Progenitor cell of endocrine pancreas (in vitro differentiated cells): Measurements from ENCODE around the gene DGCR6L. TPM values are rescaled to one million over a fixed set of nuclear protein-coding genes. Genes with fewer than 3 reads are reported as not detected.
A peak's percentile ranks its signal among the peaks of the same experiment; 100 is the strongest.
"Not testable (repeated sequence)": the region's sequence is repeated elsewhere in the genome, so short reads cannot be mapped to it uniquely, and the experiment has no call there.

Source experiments
- DNase-seq: peaks from one replicate; pipeline ENCODE4 v3.0.0; 2021; ENCODE audit warnings: low spot score; ENCODE audit not compliant: unreplicated experiment
- H3K27ac Mint-ChIP-seq: 2 replicates; pipeline ENCODE4 v1.8.0; 2021; ENCODE audit warnings: mild to moderate bottlenecking, moderate library complexity, mixed read lengths
- H3K27me3 Mint-ChIP-seq: 2 replicates; pipeline ENCODE4 v1.8.0; 2021; ENCODE audit warnings: mixed read lengths
- H3K36me3 Mint-ChIP-seq: 2 replicates; pipeline ENCODE4 v1.8.0; 2022; ENCODE audit warnings: mixed read lengths; ENCODE audit not compliant: insufficient read depth
- H3K4me1 Mint-ChIP-seq: 2 replicates; pipeline ENCODE4 v1.8.0; 2021; ENCODE audit warnings: low read depth, mixed read lengths
- H3K4me3 Mint-ChIP-seq: 2 replicates; pipeline ENCODE4 v1.8.0; 2021; ENCODE audit warnings: low read depth, mild to moderate bottlenecking, moderate library complexity, mixed read lengths
- H3K9me3 Mint-ChIP-seq: 2 replicates; pipeline ENCODE4 v1.8.0; 2021; ENCODE audit warnings: low read depth, mixed read lengths
- long read RNA-seq: library from polyadenylated mRNA; unstranded; transcript quantifications from one replicate; pipeline ENCODE4 v2.0.0, GENCODE V29; 2020
- total RNA-seq: library from RNA; stranded (reverse); gene quantifications from 2 replicates; pipeline ENCODE4 v1.2.1, GENCODE V29; 2021
- TF ChIP-seq, protein P1 (sequence below): fragments of 200-600 bp; sonication (generic); IDR thresholded peaks from one replicate; pipeline ENCODE4 v1.5.0; 2021; ENCODE audit warnings: antibody characterized with exemption, mild to moderate bottlenecking; ENCODE audit not compliant: unreplicated experiment

DGCR6L gene
- total RNA-seq: 37.2 and 41.0 TPM in 2 replicates
- long read RNA-seq, transcript DGCR6L-201 (5 exons, 1,154 nt): major isoform, 17 of 19 reads
- long read RNA-seq, partial matches to known transcripts: 0 of 19 reads
- long read RNA-seq, other reads (novel, unspliced or antisense): 0 of 19 reads

DNA sequence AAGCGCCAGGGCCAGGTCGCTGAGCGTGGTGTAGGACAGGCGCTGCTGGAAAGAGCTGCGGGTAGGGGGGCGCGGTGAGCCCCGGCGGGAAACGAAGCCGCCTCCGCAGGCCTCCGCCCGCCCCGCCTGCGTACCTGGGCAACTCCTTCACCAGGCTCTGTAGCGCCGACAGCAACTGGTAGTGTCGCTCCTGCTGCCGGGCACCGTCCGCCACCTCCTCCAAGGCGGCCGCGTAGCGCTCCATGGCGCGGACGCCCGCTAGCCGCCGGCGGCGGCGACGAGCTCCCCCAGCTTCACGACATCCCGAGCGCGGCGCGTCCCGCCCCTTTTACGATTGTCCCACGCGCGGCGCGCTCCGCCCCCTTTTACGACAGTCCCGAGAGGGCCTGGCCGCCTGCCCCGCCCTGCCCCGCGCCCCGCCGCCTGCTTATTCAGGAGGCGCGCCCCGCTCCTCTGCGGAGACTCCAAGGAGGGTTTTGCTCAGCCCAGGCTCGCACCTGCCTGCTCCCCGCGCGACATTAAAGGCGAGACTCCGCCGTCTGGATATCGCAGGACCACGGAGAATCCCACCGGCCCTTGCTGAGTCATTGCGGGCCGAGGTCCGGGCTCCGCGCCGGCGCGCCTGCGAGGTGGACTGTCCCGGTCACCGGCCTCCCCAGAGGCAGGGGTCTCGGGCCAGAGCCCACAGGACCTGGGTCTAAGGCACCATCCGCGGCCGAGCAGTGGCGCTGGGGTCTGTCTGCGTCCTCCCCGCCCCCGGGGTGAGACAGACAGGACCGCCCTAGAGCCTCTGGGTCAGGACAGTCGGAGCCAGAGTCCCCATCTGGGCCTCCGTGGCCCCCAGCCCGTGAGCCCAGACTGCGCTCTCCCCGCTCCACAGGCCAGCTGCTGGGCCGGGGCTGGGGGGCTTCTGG, at the start of gene DGCR6L:
Gene DGCR6L (minus strand): TSS at position 316 of the 914 bp plus-strand sequence. CDS start 72 bp downstream, at position 244.
- Mint-ChIP-seq H3K27ac (peak within 1 kb of the TSS; percentile 95), H3K4me1 (peaks cover 14% of the 10 kb centered on the region), H3K4me3 (peak within 1 kb of the TSS; percentile 89), H3K9me3 (no peaks in the 10 kb centered on the region), H3K27me3 (no peaks in the 10 kb centered on the region), H3K36me3 (no peaks in the 10 kb centered on the region)
- peak; percentile 97 for DNase-seq
- TF ChIP-seq, protein P1, sequence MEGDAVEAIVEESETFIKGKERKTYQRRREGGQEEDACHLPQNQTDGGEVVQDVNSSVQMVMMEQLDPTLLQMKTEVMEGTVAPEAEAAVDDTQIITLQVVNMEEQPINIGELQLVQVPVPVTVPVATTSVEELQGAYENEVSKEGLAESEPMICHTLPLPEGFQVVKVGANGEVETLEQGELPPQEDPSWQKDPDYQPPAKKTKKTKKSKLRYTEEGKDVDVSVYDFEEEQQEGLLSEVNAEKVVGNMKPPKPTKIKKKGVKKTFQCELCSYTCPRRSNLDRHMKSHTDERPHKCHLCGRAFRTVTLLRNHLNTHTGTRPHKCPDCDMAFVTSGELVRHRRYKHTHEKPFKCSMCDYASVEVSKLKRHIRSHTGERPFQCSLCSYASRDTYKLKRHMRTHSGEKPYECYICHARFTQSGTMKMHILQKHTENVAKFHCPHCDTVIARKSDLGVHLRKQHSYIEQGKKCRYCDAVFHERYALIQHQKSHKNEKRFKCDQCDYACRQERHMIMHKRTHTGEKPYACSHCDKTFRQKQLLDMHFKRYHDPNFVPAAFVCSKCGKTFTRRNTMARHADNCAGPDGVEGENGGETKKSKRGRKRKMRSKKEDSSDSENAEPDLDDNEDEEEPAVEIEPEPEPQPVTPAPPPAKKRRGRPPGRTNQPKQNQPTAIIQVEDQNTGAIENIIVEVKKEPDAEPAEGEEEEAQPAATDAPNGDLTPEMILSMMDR: no peak

DNA sequence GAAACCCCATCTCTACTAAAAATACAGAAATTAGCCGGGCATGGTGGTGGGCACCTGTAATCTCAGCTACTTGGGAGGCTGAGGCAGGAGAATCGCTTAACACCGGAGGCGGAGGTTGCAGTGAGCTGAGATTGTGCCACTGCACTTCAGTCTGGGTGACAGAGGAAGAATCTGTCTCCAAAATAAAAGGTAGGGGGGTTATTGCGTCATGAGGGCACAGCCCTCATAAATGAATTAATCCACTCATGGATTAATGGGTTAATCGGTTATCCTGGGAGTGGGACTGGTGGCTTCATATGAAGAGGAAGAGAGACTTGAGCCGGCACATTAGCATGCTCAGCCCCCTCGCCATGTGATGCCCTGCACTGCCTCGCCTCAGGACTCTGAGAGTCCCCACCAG, 49.0 kb upstream of the DGCR6L start:
- H3K4me3 Mint-ChIP-seq, DNase-seq, H3K4me1 Mint-ChIP-seq, H3K9me3 Mint-ChIP-seq, H3K27me3 Mint-ChIP-seq, H3K36me3 Mint-ChIP-seq, H3K27ac Mint-ChIP-seq: not testable (repeated sequence)

DNA sequence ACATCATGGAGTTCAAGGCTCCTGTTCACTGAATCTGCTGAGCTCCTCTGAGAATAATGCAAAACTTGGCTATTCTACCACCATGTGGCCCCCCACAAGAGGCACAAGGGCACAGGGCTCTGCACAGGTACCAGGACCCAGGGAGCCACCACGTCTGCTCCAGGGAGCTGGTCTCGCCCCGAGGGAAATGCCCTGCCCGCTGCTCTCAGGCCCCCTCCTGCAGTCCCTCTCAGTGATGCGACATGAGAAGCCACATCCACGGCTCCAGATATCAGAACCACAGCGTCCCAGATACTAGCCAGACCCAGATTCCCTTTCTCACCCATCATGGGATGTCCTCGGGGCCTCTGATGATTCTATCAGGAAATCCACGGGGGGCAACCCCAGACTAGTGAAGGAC, 47.0 kb upstream of the DGCR6L start:
- not testable (repeated sequence) for H3K4me1 Mint-ChIP-seq, DNase-seq, H3K9me3 Mint-ChIP-seq, H3K36me3 Mint-ChIP-seq, H3K27ac Mint-ChIP-seq, H3K27me3 Mint-ChIP-seq, H3K4me3 Mint-ChIP-seq

DNA sequence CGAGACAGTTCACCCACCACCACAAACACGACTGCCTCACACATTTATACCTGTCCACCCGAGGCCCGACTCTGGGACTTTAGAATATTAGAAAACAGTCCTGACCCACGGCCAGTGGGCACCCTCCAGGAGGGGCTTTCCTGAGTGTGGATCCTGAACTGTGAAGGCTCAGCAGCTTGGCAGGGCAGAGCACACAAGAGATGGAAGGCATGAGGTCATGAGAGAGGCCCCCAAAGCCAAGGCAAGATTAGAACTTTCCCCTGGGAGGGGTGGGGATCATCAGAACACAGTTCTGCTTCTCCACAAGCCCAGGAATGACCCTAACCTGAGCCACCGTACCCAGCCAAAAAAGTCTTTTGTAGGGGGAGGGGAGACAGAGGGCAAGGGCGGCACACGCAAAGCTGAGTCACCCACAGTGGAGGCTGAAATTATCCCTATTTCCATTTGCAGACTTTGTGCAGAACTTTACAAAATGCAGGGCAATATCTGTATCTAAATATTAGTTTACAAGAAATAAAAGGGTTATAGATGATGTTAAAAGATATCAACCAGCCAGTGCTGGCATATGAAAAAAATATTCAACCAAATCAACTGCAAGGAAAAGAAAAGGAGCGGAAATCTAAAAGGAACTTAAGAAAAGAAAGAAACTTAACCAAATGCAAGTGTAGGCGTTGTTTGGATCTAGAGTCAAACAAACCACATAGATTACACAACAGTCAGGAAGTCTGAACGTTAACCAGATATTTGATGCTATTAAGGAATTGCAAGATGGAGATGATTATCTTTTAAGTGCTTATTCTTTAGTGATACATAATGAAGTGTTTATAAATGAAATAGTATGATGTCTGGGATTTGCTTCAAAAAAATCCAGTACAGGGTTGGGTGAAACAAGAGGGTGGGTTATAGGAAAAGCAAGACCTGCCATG, 44.7 kb upstream of the DGCR6L start:
- not testable (repeated sequence) for H3K4me3 Mint-ChIP-seq, H3K4me1 Mint-ChIP-seq, H3K9me3 Mint-ChIP-seq, H3K27ac Mint-ChIP-seq, H3K36me3 Mint-ChIP-seq, H3K27me3 Mint-ChIP-seq, DNase-seq

DNA sequence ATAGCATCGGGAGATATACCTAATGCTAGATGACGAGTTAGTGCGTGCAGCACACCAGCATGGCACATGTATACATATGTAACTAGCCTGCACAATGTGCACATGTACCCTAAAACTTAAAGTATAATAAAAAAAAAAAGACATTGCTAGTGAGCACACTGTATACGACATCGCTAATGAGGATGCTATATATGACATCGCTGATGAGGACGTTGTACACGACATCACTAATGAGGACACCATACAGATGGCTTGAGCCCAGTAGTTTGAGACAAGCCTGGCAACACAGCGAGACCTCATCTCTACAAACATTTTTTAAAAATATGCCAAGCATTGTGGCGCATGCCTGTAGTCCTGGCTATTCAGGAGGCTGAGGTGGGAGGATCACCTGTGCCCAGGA, 42.5 kb upstream of the DGCR6L start:
- not testable (repeated sequence) for H3K4me3 Mint-ChIP-seq, H3K4me1 Mint-ChIP-seq, H3K36me3 Mint-ChIP-seq, H3K27me3 Mint-ChIP-seq, DNase-seq, H3K9me3 Mint-ChIP-seq, H3K27ac Mint-ChIP-seq

DNA sequence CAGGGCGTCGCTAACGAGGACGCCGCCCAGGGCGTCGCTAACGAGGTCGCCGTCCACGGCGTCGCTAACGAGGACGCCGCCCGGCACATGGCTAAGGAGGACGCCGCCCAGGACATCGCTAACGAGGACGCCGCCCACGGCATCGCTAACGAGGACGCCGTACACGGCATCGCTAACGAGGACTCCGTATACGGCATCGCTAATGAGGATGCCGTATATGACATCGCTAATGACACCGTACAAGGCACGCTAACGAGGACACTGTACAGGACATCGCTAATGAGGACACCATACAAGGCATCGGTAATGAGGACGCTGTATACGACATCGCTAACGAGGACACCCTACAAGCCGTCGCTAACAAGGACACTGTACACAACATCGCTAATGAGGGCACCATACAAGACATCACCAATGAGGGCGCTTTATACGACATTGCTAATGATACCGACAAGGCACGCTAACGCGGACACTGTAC, 41.9 kb upstream of the DGCR6L start:
- H3K4me3 Mint-ChIP-seq, H3K27me3 Mint-ChIP-seq, H3K27ac Mint-ChIP-seq, H3K36me3 Mint-ChIP-seq, H3K4me1 Mint-ChIP-seq, H3K9me3 Mint-ChIP-seq, DNase-seq: not testable (repeated sequence)

DNA sequence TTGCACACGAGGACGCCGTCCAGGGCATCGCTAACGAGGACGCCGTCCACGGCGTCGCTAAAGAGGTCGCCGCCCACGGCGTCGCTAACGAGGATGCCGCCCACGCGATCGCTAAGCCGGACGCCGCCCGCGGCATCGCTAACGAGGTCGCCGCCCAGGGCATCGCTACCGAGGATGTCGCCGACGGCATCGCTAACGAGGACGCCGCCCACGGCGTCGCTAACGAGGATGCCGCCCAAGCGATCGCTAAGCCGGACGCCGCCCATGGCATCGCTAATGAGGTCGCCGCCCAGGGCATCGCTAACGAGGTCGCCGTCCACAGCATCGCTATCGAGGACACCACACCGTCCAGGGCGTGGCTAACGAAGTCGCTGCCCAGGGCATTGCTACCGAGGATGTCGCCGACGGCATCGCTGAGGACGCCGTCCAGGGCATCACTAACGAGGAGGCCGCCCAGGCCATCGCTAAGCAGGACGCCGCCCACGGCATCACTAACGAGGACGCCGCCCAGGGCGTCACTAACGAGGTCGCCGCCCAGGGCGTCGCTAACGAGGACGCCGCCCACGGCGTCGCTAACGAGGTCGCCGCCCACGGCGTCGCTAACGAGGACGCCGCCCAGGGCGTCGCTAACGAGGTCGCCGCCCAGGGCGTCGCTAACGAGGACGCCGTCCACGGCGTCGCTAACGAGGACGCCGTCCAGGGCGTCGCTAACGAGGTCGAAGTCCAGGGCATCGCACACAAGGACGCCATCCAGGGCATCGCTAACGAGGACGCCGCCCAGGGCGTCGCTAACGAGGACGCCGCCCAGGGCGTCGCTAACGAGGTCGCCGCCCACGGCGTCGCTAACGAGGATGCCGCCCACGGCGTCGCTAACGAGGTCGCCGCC, 41.2 kb upstream of the DGCR6L start:
- H3K36me3 Mint-ChIP-seq, H3K27ac Mint-ChIP-seq, H3K27me3 Mint-ChIP-seq, DNase-seq, H3K4me1 Mint-ChIP-seq, H3K9me3 Mint-ChIP-seq, H3K4me3 Mint-ChIP-seq: not testable (repeated sequence)

DNA sequence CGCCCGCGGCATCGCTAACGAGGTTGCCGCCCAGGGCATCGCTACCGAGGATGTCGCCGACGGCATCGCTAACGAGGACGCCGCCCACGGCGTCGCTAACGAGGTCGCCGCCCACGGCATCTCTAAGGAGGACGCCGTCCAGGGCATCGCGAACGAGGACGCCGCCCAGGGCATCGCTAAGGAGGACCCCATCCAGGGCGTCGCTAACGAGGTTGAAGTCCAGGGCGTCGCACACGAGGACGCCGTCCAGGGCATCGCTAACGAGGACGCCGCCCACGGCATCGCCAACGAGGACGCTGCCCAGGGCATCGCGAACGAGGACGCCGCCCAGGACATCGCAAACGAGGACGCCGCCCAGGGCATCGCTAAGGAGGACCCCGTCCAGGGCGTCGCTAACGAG, 40.4 kb upstream of the DGCR6L start:
- H3K4me3 Mint-ChIP-seq, H3K36me3 Mint-ChIP-seq, DNase-seq, H3K27ac Mint-ChIP-seq, H3K4me1 Mint-ChIP-seq, H3K27me3 Mint-ChIP-seq, H3K9me3 Mint-ChIP-seq: not testable (repeated sequence)

DNA sequence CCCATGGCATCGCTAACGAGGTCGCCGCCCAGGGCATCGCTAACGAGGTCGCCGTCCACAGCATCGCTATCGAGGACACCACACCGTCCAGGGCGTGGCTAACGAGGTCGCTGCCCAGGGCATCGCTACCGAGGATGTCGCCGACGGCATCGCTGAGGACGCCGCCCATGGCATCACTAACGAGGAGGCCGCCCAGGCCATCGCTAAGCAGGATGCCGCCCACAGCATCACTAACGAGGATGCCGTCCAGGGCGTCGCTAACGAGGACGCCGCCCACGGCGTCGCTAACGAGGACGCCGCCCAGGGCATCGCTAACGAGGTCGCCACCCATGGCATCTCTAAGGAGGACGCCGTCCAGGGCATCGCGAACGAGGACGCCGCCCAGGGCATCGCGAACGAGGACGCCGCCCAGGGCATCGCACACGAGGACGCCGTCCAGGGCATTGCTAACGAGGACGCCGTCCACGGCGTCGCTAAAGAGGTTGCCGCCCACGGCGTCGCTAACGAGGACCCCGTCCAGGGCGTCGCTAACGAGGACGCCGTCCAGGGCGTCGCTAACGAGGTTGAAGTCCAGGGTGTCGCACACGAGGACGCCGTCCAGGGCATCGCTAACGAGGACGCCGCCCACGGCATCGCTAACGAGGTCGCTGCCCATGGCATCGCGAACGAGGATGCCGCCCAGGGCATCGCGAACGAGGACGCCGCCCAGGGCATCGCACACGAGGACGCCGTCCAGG, 38.8 kb upstream of the DGCR6L start:
- H3K27me3 Mint-ChIP-seq, H3K4me3 Mint-ChIP-seq, H3K36me3 Mint-ChIP-seq, H3K9me3 Mint-ChIP-seq, DNase-seq, H3K27ac Mint-ChIP-seq, H3K4me1 Mint-ChIP-seq: not testable (repeated sequence)

DNA sequence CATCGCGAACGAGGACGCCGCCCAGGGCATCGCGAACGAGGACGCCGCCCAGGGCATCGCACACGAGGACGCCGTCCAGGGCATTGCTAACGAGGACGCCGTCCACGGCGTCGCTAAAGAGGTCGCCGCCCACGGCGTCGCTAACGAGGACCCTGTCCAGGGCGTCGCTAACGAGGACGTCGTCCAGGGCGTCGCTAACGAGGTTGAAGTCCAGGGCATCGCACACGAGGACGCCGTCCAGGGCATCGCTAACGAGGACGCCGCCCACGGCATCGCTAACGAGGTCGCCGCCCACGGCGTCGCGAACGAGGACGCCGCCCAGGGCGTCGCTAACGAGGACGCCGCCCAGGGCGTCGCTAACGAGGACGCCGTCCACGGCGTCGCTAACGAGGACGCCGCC, 38.1 kb upstream of the DGCR6L start:
- H3K9me3 Mint-ChIP-seq, H3K27me3 Mint-ChIP-seq, DNase-seq, H3K27ac Mint-ChIP-seq, H3K36me3 Mint-ChIP-seq, H3K4me3 Mint-ChIP-seq, H3K4me1 Mint-ChIP-seq: not testable (repeated sequence)
